H9 (cell line): Measurements from ENCODE around the gene USP3. TPM values are rescaled to one million over a fixed set of nuclear protein-coding genes. Genes with fewer than 3 reads are reported as not detected.

Experiments
- DNase-seq: peaks from one replicate; pipeline ENCODE4 v3.0.0-alpha.2; 2017
- H2AFZ ChIP-seq: one replicate; pipeline ENCODE4 v1.6.1; 2013; ENCODE audit warnings: mild to moderate bottlenecking, low read length, control low read depth, moderate library complexity
- H2AK5ac ChIP-seq: 2 replicates; pipeline ENCODE4 v1.6.1; 2013; ENCODE audit warnings: low read length, control low read depth, mixed read lengths; ENCODE audit not compliant: insufficient read length
- H2BK120ac ChIP-seq: one replicate; pipeline ENCODE4 v1.6.1; 2013; ENCODE audit warnings: low read depth, mild to moderate bottlenecking, low read length, control low read depth, inconsistent platforms; ENCODE audit not compliant: poor library complexity, severe bottlenecking
- H2BK12ac ChIP-seq: 2 replicates; pipeline ENCODE4 v1.6.1; 2013; ENCODE audit warnings: low read length, control low read depth, mixed read lengths, low read depth; ENCODE audit not compliant: insufficient read length
- H2BK15ac ChIP-seq: 2 replicates; pipeline ENCODE4 v1.6.1; 2013; ENCODE audit warnings: low read depth, low read length, control low read depth
- H2BK20ac ChIP-seq: one replicate; pipeline ENCODE4 v1.6.1; 2013; ENCODE audit warnings: low read depth, mild to moderate bottlenecking, low read length, control low read depth, inconsistent platforms; ENCODE audit not compliant: poor library complexity, severe bottlenecking
- H2BK5ac ChIP-seq: 2 replicates; pipeline ENCODE4 v1.6.1; 2013; ENCODE audit warnings: low read length, control low read depth, mixed read lengths; ENCODE audit not compliant: insufficient read length
- H3K14ac ChIP-seq: 2 replicates; pipeline ENCODE4 v1.6.1; 2013; ENCODE audit warnings: low read length, control low read depth; ENCODE audit not compliant: insufficient read depth
- H3K18ac ChIP-seq: 2 replicates; pipeline ENCODE4 v1.6.1; 2013; ENCODE audit warnings: low read depth, mild to moderate bottlenecking, mixed read lengths, low read length, control low read depth; ENCODE audit not compliant: insufficient read length
- H3K23ac ChIP-seq: 2 replicates; pipeline ENCODE4 v1.6.1; 2013; ENCODE audit warnings: low read length, control low read depth, mixed read lengths, low read depth; ENCODE audit not compliant: insufficient read length
- H3K23me2 ChIP-seq: 2 replicates; pipeline ENCODE4 v1.6.1; 2013; ENCODE audit warnings: low read depth, mild to moderate bottlenecking, mixed read lengths, low read length, control low read depth; ENCODE audit not compliant: insufficient read length, poor library complexity, severe bottlenecking
- H3K27ac ChIP-seq: 2 replicates; pipeline ENCODE4 v1.5.1; 2013; ENCODE audit warnings: low read length, control low read depth, mixed read lengths, low read depth; ENCODE audit not compliant: insufficient read length
- H3K27me3 ChIP-seq: 2 replicates; pipeline ENCODE4 v1.6.1; 2013; ENCODE audit warnings: low read length, control low read depth, inconsistent platforms; ENCODE audit not compliant: insufficient read depth
- H3K4ac ChIP-seq: 2 replicates; pipeline ENCODE4 v1.6.1; 2013; ENCODE audit warnings: low read depth, mild to moderate bottlenecking, control low read depth, inconsistent platforms, low read length, moderate library complexity
- H3K4me1 ChIP-seq: 2 replicates; pipeline ENCODE4 v1.6.1; 2013; ENCODE audit warnings: low read length, control low read depth, inconsistent platforms; ENCODE audit not compliant: insufficient read depth
- H3K4me2 ChIP-seq: 2 replicates; pipeline ENCODE4 v1.6.1; 2013; ENCODE audit warnings: low read length, control low read depth, mixed read lengths; ENCODE audit not compliant: insufficient read length, insufficient read depth
- H3K56ac ChIP-seq: 2 replicates; pipeline ENCODE4 v1.6.1; 2013; ENCODE audit warnings: low read depth, mild to moderate bottlenecking, mixed read lengths, low read length, control low read depth; ENCODE audit not compliant: insufficient read length
- H3K79me1 ChIP-seq: 2 replicates; pipeline ENCODE4 v1.6.1; 2013; ENCODE audit warnings: low read depth, mild to moderate bottlenecking, moderate library complexity, low read length, control low read depth, inconsistent platforms; ENCODE audit not compliant: insufficient read depth, poor library complexity, severe bottlenecking
- H3K79me2 ChIP-seq: 2 replicates; pipeline ENCODE4 v1.6.1; 2013; ENCODE audit warnings: low read length, control low read depth, inconsistent platforms; ENCODE audit not compliant: insufficient read depth
- H3K9ac ChIP-seq: 2 replicates; pipeline ENCODE4 v1.6.1; 2013; ENCODE audit warnings: low read length, control low read depth, mixed read lengths; ENCODE audit not compliant: insufficient read length; ENCODE audit errors: extremely low read depth
- H3K9me3 ChIP-seq: one replicate; pipeline ENCODE4 v1.6.1; 2013; ENCODE audit warnings: low read depth, low read length, inconsistent platforms; ENCODE audit not compliant: control insufficient read depth
- H3T11ph ChIP-seq: one replicate; pipeline ENCODE4 v1.6.1; 2013; ENCODE audit warnings: mild to moderate bottlenecking, low read length, control low read depth, inconsistent platforms
- H4K20me1 ChIP-seq: one replicate; pipeline ENCODE4 v1.6.1; 2013; ENCODE audit not compliant: control insufficient read depth, insufficient read length, insufficient read depth
- H4K5ac ChIP-seq: 2 replicates; pipeline ENCODE4 v1.6.1; 2013; ENCODE audit warnings: low read depth, mild to moderate bottlenecking, mixed read lengths, low read length, control low read depth; ENCODE audit not compliant: insufficient read length
- H4K8ac ChIP-seq: replicated peaks from 2 replicates; pipeline ENCODE4 v1.6.1; 2013; ENCODE audit warnings: low read length, control low read depth, mixed read lengths, low read depth; ENCODE audit not compliant: insufficient read length
- H4K91ac ChIP-seq: 2 replicates; pipeline ENCODE4 v1.6.1; 2013; ENCODE audit warnings: low read depth, mild to moderate bottlenecking, moderate library complexity, mixed read lengths, low read length, control low read depth; ENCODE audit not compliant: insufficient read length
- H3K27ac Mint-ChIP-seq, 3 experiments: 2 replicates in 2 of 3; 3 replicates in 1 of 3; pipeline ENCODE4 v1.8.0; 2020 to 2021; ENCODE audit warnings: mixed read lengths in 3 of 3, mild to moderate bottlenecking in 1 of 3, moderate library complexity in 1 of 3
- H3K27me3 Mint-ChIP-seq: 2 replicates; pipeline ENCODE4 v1.8.0; 2021; ENCODE audit warnings: low read depth, mild to moderate bottlenecking, moderate library complexity, mixed read lengths
- H3K36me3 Mint-ChIP-seq, 3 experiments: 2 replicates in 2 of 3; 3 replicates in 1 of 3; pipeline ENCODE4 v1.8.0; 2020 to 2021; ENCODE audit warnings: low read depth in 3 of 3, mixed read lengths in 3 of 3; ENCODE audit not compliant: insufficient read depth in 1 of 3
- H3K4me1 Mint-ChIP-seq, 2 experiments: 2 replicates each; pipeline ENCODE4 v1.8.0; 2020; ENCODE audit warnings: mixed read lengths in 2 of 2
- H3K4me3 Mint-ChIP-seq, 2 experiments: 2 replicates in 1 of 2; 3 replicates in 1 of 2; pipeline ENCODE4 v1.8.0; 2020 to 2021; ENCODE audit warnings: mild to moderate bottlenecking in 2 of 2, mixed read lengths in 2 of 2, moderate library complexity in 1 of 2
- H3K9me3 Mint-ChIP-seq, 2 experiments: 2 replicates in 1 of 2; 3 replicates in 1 of 2; pipeline ENCODE4 v1.8.0; 2020; ENCODE audit warnings: mild to moderate bottlenecking in 2 of 2, mixed read lengths in 2 of 2, moderate library complexity in 1 of 2
- WGBS: extraction: QIAGEN DNeasy Blood & Tissue Kit; methylation state at CpG from one replicate; pipeline ENCODE4 v1.1.7; 2013; ENCODE audit warnings: missing lambda C conversion rate, low lambda C conversion rate, mixed read lengths; ENCODE audit not compliant: insufficient read length; ENCODE audit errors: extremely low coverage; 5-methylcytosine and 5-hydroxymethylcytosine counted together
- total RNA-seq: library from RNA; stranded (reverse); gene quantifications from 2 replicates; pipeline ENCODE4 v1.2.1, GENCODE V29; 2021
- TF ChIP-seq, protein P1 (sequence below): fragments of 200-600 bp; sonication (generic); conservative IDR thresholded peaks from 3 replicates; pipeline ENCODE4 v1.8.0; 2021; ENCODE audit warnings: antibody characterized with exemption, mild to moderate bottlenecking

USP3 gene
- total RNA-seq, 1 experiment from 2014 or later: 14.2 TPM

DNA sequence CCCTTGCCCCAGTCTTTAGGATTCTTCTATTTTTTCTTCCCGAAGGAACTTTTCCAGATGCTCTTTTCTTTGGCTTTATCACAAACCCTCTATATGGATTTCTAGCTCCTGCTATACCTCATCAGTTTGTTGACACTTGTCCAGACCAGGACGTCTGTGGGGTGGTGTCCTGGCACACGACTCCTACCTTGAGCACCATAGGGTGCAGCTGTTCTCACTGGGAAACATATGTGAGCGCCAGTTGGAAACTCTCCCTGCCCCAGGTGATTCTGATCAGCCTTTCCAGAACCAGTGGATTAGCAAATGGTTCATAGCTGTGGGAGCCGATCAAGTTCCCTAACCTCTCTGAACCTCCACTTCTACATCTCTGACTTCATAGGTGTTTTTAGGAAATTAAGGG is 40.6 kb upstream of the USP3 start:
- no peak overlapping the region for H3K4me2 ChIP-seq
- DNase-seq: no peak
- WGBS: no CpG with 5 or more reads among the region's 5 CpGs
- H4K8ac ChIP-seq: no peak overlapping the region
- Mint-ChIP-seq H3K36me3 (peaks cover 0 to 12% (median 2%) of the 10 kb centered on the region in 3 experiments; a peak in 3 of 7 replicates), H3K4me3 (no peak overlapping the region), H3K27ac (no peak overlapping the region), H3K27me3 (peaks cover 27% of the 10 kb centered on the region), H3K9me3 (peaks cover 11 to 13% of the 10 kb centered on the region in 2 experiments; a peak in 4 of 5 replicates), H3K4me1 (peaks cover 15 to 18% of the 10 kb centered on the region in 2 experiments)
- H3K27ac ChIP-seq: no peak overlapping the region
- no peaks in the 10 kb centered on the region for H3K23me2 ChIP-seq
- H3K9ac ChIP-seq: no peak overlapping the region
- no peak overlapping the region for H2BK5ac ChIP-seq
- H3K14ac ChIP-seq: no peak overlapping the region
- H3K27me3 ChIP-seq: no peaks in the 10 kb centered on the region; the same call in 1 of the 2 replicates
- no peak overlapping the region for H3T11ph ChIP-seq
- H2BK20ac ChIP-seq: no peak overlapping the region
- H3K9me3 ChIP-seq: no peaks in the 10 kb centered on the region
- H4K5ac ChIP-seq: no peak overlapping the region
- no peak overlapping the region for H4K91ac ChIP-seq
- no peak overlapping the region for H2BK120ac ChIP-seq
- H3K56ac ChIP-seq: no peak overlapping the region
- no peaks in the 10 kb centered on the region for H3K79me1 ChIP-seq
- no peaks in the 10 kb centered on the region for H3K4me1 ChIP-seq
- no peak overlapping the region for H3K23ac ChIP-seq
- no peak overlapping the region for H2AK5ac ChIP-seq
- no peak overlapping the region for H3K18ac ChIP-seq
- H2BK15ac ChIP-seq: no peak overlapping the region
- no peak overlapping the region for H2BK12ac ChIP-seq
- TF ChIP-seq, protein P1, sequence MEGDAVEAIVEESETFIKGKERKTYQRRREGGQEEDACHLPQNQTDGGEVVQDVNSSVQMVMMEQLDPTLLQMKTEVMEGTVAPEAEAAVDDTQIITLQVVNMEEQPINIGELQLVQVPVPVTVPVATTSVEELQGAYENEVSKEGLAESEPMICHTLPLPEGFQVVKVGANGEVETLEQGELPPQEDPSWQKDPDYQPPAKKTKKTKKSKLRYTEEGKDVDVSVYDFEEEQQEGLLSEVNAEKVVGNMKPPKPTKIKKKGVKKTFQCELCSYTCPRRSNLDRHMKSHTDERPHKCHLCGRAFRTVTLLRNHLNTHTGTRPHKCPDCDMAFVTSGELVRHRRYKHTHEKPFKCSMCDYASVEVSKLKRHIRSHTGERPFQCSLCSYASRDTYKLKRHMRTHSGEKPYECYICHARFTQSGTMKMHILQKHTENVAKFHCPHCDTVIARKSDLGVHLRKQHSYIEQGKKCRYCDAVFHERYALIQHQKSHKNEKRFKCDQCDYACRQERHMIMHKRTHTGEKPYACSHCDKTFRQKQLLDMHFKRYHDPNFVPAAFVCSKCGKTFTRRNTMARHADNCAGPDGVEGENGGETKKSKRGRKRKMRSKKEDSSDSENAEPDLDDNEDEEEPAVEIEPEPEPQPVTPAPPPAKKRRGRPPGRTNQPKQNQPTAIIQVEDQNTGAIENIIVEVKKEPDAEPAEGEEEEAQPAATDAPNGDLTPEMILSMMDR: no peak
- no peaks in the 10 kb centered on the region for H3K79me2 ChIP-seq
- H3K4ac ChIP-seq: no peak overlapping the region
- H2AFZ ChIP-seq: no peak overlapping the region
- no peaks in the 10 kb centered on the region for H4K20me1 ChIP-seq
